ENCODE results near the gene RNF145. TPM values are rescaled to one million over a fixed set of nuclear protein-coding genes. Genes with fewer than 3 reads are reported as not detected.
A peak's percentile ranks its signal among the peaks of the same experiment; 100 is the strongest.

Gene RNF145
- total and polyA plus RNA-seq, 12 donors: 9.4 to 37.4 (median 22.2) TPM

DNA sequence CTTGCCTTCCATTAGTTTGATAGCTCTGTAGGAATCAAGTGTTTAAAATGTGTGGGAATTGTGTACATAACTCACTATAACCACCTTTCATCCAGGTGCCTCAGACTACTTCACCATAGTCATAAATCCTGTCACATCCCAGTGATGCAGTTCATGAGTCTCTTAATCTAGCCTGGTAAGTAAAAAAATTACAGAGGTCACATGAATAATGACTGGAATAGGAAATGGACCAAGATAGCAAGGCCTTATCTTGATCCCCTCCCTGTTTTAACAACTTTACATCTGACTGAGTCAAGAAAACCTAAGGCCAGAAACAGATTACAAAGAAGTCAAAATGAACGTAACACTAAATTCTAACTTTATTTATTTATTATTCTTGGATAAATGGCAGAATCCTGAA is 1.5 kb upstream of the RNF145 start:
- 88 to 94% methylated on average over 1 of the region's 1 CpG for WGBS, 2 donors
- peaks cover 0 to 47% (median 21%) of the 10 kb centered on the region in 9 donors for H3K4me1 ChIP-seq
- ATAC-seq (no peak), DNase-seq (no peak)
- H3K4me3 ChIP-seq: no peak overlapping the region
- TF ChIP-seq, protein P1, sequence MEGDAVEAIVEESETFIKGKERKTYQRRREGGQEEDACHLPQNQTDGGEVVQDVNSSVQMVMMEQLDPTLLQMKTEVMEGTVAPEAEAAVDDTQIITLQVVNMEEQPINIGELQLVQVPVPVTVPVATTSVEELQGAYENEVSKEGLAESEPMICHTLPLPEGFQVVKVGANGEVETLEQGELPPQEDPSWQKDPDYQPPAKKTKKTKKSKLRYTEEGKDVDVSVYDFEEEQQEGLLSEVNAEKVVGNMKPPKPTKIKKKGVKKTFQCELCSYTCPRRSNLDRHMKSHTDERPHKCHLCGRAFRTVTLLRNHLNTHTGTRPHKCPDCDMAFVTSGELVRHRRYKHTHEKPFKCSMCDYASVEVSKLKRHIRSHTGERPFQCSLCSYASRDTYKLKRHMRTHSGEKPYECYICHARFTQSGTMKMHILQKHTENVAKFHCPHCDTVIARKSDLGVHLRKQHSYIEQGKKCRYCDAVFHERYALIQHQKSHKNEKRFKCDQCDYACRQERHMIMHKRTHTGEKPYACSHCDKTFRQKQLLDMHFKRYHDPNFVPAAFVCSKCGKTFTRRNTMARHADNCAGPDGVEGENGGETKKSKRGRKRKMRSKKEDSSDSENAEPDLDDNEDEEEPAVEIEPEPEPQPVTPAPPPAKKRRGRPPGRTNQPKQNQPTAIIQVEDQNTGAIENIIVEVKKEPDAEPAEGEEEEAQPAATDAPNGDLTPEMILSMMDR (IDR thresholded peaks at IDR 0.05): no peak
- H3K27ac ChIP-seq: no peak overlapping the region
- intact Hi-C loops (cut with DNase I): loop anchor here in 4 of 10 donors (5.0 to 10.0 kb wide), 3 partner anchors 51 to 56 kb away; partner anchors contain the start of gene UBLCP1 (in 2 of the 4)
- H3K36me3 ChIP-seq: no peaks in the 10 kb centered on the region
- H3K27me3 ChIP-seq: no peaks in the 10 kb centered on the region
- H3K9me3 ChIP-seq: no peaks in the 10 kb centered on the region

DNA sequence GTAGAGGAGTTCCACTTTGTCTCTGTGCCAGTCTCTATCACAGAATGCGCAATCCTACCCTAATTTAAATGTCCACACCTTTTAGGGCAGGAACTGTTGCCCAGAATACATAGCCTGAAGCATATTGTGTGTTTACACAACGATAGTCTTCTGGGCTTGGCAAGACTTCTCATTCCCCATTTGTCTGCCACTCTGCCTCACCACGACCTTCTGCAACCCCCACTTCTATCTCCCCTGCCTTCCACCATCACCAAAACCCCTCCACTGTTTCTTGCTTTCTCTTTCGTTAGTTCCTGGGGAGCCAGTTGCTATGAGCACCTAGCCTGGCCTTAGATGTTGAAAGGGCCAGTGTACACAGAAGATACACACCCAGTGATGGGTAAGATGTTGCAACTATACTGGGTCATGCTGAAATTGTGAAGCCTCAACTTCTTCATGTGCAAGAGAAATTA is 883 bp upstream of the RNF145 start:
- 74 to 77% methylated on average over 4 of the region's 4 CpGs for WGBS, 2 donors
- Histone ChIP-seq H3K4me3 (peak overlapping the region in 2 of 10 donors; percentile 87 to 96), H3K27me3 (no peaks in the 10 kb centered on the region), H3K36me3 (no peaks in the 10 kb centered on the region), H3K27ac (peak overlapping the region in 1 of 10 donors; percentile 100), H3K9me3 (no peaks in the 10 kb centered on the region), H3K4me1 (peaks cover 0 to 53% (median 28%) of the 10 kb centered on the region in 9 donors)
- intact Hi-C loops (cut with DNase I): loop anchor here in 4 of 10 donors (5.0 to 10.0 kb wide), 3 partner anchors 52 to 55 kb away; partner anchors contain the start of gene UBLCP1 (in 2 of the 4)
- DNase-seq: no peak
- TF ChIP-seq, protein P1 (IDR thresholded peaks at IDR 0.05): no peak
- no peak for ATAC-seq

DNA sequence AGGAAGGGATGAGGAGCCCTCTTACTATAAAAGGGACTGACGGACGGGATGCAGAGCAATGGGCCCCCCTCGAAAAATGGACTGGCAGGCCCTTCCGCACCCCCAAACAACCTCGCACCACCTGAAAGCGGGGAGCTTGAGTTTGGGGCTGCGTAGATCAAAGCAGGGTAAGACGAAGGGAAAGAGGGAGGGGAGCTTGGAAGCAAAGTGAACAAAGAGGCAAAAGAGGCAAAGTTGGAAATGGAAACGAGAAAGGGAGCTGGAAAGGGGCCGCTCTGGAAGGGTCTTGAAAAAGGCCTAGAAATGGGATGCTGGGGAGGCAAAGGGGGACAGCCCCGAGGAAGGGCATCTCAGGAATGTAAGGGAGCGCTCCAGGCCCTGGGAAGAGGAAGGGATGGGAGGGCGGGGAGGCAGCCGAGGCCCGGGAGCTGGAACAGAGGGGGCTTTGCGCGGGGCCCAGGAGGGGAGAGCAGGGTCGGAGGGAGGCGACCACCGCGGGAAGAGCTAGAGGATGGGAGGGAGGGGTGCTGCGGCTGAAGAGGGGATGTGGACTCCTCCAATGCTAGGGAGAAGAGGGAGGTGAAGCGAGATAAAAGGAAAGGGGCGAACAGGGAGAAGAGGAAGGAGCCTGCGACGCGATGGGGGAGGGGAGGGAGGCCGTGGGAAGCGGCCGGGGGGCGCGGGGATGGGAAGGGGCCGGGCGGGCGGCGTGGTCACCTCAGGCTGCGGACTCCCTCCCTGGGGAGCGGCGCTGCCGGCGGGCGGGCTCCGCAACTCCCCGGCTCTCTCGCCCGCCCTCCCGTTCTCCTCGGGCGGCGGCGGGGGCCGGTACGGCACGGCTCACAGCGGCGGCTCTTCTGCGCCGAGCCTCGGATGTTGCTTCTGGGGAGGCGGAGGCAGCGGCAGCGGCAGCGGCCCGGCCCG is 577 bp downstream of the RNF145 start:
- H3K4me1 ChIP-seq: peaks cover 3 to 67% (median 42%) of the 10 kb centered on the region in 9 donors
- H3K36me3 ChIP-seq: no peaks in the 10 kb centered on the region
- whole genome bisulfite sequencing, 2 donors: 1% methylated on average over 45 to 62 of the region's 65 CpGs
- peak overlapping the region; percentile 83 to 96 (median 90) for H3K4me3 ChIP-seq
- intact Hi-C loops (cut with DNase I): loop anchor here in 8 of 10 donors (1.0 to 10.0 kb wide), 6 partner anchors 36 to 55 kb away; partner anchors contain the start of gene UBLCP1 (in 5 of the 8)
- H3K27ac ChIP-seq: peak overlapping the region; percentile 85 to 100 (median 95)
- no peaks in the 10 kb centered on the region for H3K9me3 ChIP-seq
- DNase-seq (peak; percentile 50), ATAC-seq (peak; percentile 34 to 56 (median 42))
- TF ChIP-seq, protein P1 (IDR thresholded peaks at IDR 0.05): no peak
- no peaks in the 10 kb centered on the region for H3K27me3 ChIP-seq

Measured in heart right ventricle (tissue), 16 donors.